ENCODE results near the gene SPTA1. TPM values are rescaled to one million over a fixed set of nuclear protein-coding genes. Genes with fewer than 3 reads are reported as not detected.

SPTA1 gene
- total RNA-seq, 1 donor from 2014 or later = not detected

- H3K27ac Mint-ChIP-seq (ENCODE audit: unreplicated experiment) = no peak overlapping the region
- no peak for TF ChIP-seq CTCF (IDR thresholded peaks at IDR 0.05)
- H3K9me3 Mint-ChIP-seq (ENCODE audit: low read depth) = peaks cover 5% of the 10 kb centered on the region
- no peak overlapping the region for H3K4me3 Mint-ChIP-seq (ENCODE audit: unreplicated experiment)
- DNase-seq (ENCODE audit: low spot score) = no peak
- H3K36me3 Mint-ChIP-seq (ENCODE audit: low read depth) = no peaks in the 10 kb centered on the region
- H3K4me1 Mint-ChIP-seq (ENCODE audit: low read depth) = no peaks in the 10 kb centered on the region
- peaks cover 5% of the 10 kb centered on the region for H3K27me3 Mint-ChIP-seq (ENCODE audit: low read depth)
Measured at GRCh38 chr1:158687037-158687436, 522 bp upstream of the SPTA1 start.

- no peak for TF ChIP-seq CTCF (IDR thresholded peaks at IDR 0.05)
- no peak overlapping the region for H3K4me3 Mint-ChIP-seq (ENCODE audit: unreplicated experiment)
- H3K36me3 Mint-ChIP-seq (ENCODE audit: low read depth) = no peaks in the 10 kb centered on the region
- no peak for DNase-seq (ENCODE audit: low spot score)
- H3K9me3 Mint-ChIP-seq (ENCODE audit: low read depth) = peaks cover 2% of the 10 kb centered on the region
- H3K27me3 Mint-ChIP-seq (ENCODE audit: low read depth) = peaks cover 10% of the 10 kb centered on the region
- H3K4me1 Mint-ChIP-seq (ENCODE audit: low read depth) = no peaks in the 10 kb centered on the region
- no peak overlapping the region for H3K27ac Mint-ChIP-seq (ENCODE audit: unreplicated experiment)
Measured at GRCh38 chr1:158685085-158685484, 1.4 kb downstream of the SPTA1 start.

- Mint-ChIP-seq H3K4me1 (ENCODE audit: low read depth) (no peaks in the 10 kb centered on the region), H3K4me3 (ENCODE audit: unreplicated experiment) (no peak overlapping the region), H3K9me3 (ENCODE audit: low read depth) (no peaks in the 10 kb centered on the region), H3K27ac (ENCODE audit: unreplicated experiment) (no peak overlapping the region), H3K27me3 (ENCODE audit: low read depth) (peaks cover 10% of the 10 kb centered on the region), H3K36me3 (ENCODE audit: low read depth) (no peaks in the 10 kb centered on the region)
- no peak for TF ChIP-seq CTCF (IDR thresholded peaks at IDR 0.05)
- DNase-seq (ENCODE audit: low spot score) = no peak
Measured at GRCh38 chr1:158681606-158682005, 4.9 kb downstream of the SPTA1 start.

- Mint-ChIP-seq H3K9me3 (ENCODE audit: low read depth) (no peaks in the 10 kb centered on the region), H3K4me1 (ENCODE audit: low read depth) (no peaks in the 10 kb centered on the region), H3K4me3 (ENCODE audit: unreplicated experiment) (no peak overlapping the region), H3K27ac (ENCODE audit: unreplicated experiment) (no peak overlapping the region), H3K36me3 (ENCODE audit: low read depth) (no peaks in the 10 kb centered on the region), H3K27me3 (ENCODE audit: low read depth) (peaks cover 8% of the 10 kb centered on the region)
- no peak for TF ChIP-seq CTCF (IDR thresholded peaks at IDR 0.05)
- DNase-seq (ENCODE audit: low spot score) = no peak
Measured at GRCh38 chr1:158679289-158679688, 7.2 kb downstream of the SPTA1 start.

GRCh38 chr1:158675563-158676323 is 10.8 kb downstream of the SPTA1 start:
- no peak overlapping the region for H3K4me3 Mint-ChIP-seq (ENCODE audit: unreplicated experiment)
- no peak overlapping the region for H3K27ac Mint-ChIP-seq (ENCODE audit: unreplicated experiment)
- peaks cover 4% of the 10 kb centered on the region for H3K27me3 Mint-ChIP-seq (ENCODE audit: low read depth)
- no peaks in the 10 kb centered on the region for H3K9me3 Mint-ChIP-seq (ENCODE audit: low read depth)
- H3K4me1 Mint-ChIP-seq (ENCODE audit: low read depth) = no peaks in the 10 kb centered on the region
- no peaks in the 10 kb centered on the region for H3K36me3 Mint-ChIP-seq (ENCODE audit: low read depth)
- TF ChIP-seq CTCF (IDR thresholded peaks at IDR 0.05) = no peak
- no peak for DNase-seq (ENCODE audit: low spot score)
